ENCODE measurements around the gene OR51Q1.

The OR51Q1 gene

DNA sequence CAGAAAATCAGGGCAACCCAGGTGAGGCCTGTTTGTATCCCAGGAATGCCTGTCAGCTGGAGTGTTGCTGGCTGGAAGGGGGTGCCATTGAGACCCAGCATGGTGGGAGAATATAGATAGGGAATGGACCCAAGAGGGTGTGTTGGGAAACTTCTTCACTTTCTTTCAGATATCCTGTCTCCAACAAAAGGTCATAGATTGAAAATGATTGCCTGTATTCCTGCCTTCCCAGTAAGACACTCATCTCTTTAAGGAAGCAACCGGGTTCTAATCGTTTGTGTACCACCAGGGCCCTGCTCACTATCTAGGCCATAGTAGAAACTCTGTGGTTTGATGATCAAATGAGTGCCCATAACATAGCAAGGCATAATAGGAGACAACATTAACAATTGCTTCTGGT lies 19.5 kb downstream of the OR51Q1 start, which contains the start of gene OR51I1:
OR51I1 (minus strand) TSS at position 101 of the 400 bp plus-strand sequence; CDS start at position 101, 0 bp downstream.
- H3K4me3 ChIP-seq (ENCODE audit: severe bottlenecking) = no peak within 1 kb of the TSS
- H3K4me1 ChIP-seq (ENCODE audit: insufficient read depth, poor library complexity, severe bottlenecking) = no peaks in the 10 kb centered on the region
- no peak for ATAC-seq (ENCODE audit: low read depth)
- H3K27ac ChIP-seq (ENCODE audit: poor library complexity, severe bottlenecking) = no peak within 1 kb of the TSS
- H3K36me3 ChIP-seq (ENCODE audit: low read depth) = no peaks in the 10 kb centered on the region
- TF ChIP-seq, protein P1, sequence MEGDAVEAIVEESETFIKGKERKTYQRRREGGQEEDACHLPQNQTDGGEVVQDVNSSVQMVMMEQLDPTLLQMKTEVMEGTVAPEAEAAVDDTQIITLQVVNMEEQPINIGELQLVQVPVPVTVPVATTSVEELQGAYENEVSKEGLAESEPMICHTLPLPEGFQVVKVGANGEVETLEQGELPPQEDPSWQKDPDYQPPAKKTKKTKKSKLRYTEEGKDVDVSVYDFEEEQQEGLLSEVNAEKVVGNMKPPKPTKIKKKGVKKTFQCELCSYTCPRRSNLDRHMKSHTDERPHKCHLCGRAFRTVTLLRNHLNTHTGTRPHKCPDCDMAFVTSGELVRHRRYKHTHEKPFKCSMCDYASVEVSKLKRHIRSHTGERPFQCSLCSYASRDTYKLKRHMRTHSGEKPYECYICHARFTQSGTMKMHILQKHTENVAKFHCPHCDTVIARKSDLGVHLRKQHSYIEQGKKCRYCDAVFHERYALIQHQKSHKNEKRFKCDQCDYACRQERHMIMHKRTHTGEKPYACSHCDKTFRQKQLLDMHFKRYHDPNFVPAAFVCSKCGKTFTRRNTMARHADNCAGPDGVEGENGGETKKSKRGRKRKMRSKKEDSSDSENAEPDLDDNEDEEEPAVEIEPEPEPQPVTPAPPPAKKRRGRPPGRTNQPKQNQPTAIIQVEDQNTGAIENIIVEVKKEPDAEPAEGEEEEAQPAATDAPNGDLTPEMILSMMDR (IDR thresholded peaks at IDR 0.05; ENCODE audit: poor library complexity, severe bottlenecking) = no peak
- no peaks in the 10 kb centered on the region for H3K9me3 ChIP-seq (ENCODE audit: severe bottlenecking)
- DNase-seq (ENCODE audit: low spot score) = no peak
- peaks cover 2% of the 10 kb centered on the region for H3K27me3 ChIP-seq (ENCODE audit: insufficient read depth, poor library complexity, severe bottlenecking)

DNA sequence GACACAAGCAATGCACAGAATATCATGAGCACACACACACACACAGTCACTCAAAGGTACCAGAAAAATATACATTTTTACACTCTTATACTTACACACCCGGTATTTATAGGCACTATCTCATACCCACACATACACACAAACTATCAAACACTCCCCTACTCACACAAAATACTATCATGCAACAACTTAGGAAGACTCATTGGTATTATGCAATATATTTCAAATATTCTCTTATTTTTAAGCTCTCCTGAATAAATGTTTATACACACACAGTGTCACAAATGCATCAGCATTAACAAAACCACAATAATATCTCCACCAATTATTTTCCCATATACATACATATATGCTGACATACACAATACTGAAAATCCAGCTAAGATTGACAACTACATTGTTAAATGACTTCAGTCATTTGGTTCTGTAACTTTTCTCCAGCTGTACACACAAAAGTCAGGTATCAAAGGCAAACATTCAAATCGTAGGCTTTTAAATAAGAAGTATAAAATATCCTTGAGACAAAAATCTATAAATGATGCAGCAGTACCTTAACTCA lies 22.0 kb downstream of the OR51Q1 start:
- H3K27me3 ChIP-seq (ENCODE audit: insufficient read depth, poor library complexity, severe bottlenecking) = no peaks in the 10 kb centered on the region
- no peaks in the 10 kb centered on the region for H3K36me3 ChIP-seq (ENCODE audit: low read depth)
- no peak for DNase-seq (ENCODE audit: low spot score)
- H3K27ac ChIP-seq (ENCODE audit: poor library complexity, severe bottlenecking) = no peak overlapping the region
- no peaks in the 10 kb centered on the region for H3K4me1 ChIP-seq (ENCODE audit: insufficient read depth, poor library complexity, severe bottlenecking)
- no peak for ATAC-seq (ENCODE audit: low read depth)
- H3K9me3 ChIP-seq (ENCODE audit: severe bottlenecking) = no peaks in the 10 kb centered on the region
- no peak overlapping the region for H3K4me3 ChIP-seq (ENCODE audit: severe bottlenecking)
- TF ChIP-seq, protein P1 (IDR thresholded peaks at IDR 0.05; ENCODE audit: poor library complexity, severe bottlenecking) = no peak

DNA sequence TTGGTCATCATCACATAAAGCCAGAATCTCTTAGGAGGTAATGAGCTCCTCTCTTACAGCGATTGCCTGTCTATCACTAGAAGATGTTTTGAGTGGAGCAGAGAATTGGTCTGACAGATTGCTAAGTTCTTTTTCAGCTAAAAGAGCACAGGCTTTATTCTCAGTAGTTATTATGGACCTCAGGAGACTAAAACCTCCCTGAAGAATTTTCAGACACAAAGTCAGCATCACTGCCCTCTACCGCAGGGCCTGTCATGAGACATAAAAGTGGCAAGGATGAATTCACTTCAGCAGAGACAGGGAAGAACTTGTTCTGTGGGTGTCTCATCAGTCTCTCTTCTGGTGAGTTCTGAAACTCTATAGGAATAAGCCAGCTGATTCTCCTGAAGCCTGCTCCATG lies 27.1 kb downstream of the OR51Q1 start, which contains the start of gene OR51I2:
OR51I2 (plus strand) TSS at position 301 of the 400 bp plus-strand sequence. CDS start 4,166 bp downstream, outside the sequence.
- TF ChIP-seq, protein P1 (IDR thresholded peaks at IDR 0.05; ENCODE audit: poor library complexity, severe bottlenecking) = no peak
- no peaks in the 10 kb centered on the region for H3K9me3 ChIP-seq (ENCODE audit: severe bottlenecking)
- no peak for DNase-seq (ENCODE audit: low spot score)
- no peaks in the 10 kb centered on the region for H3K4me1 ChIP-seq (ENCODE audit: insufficient read depth, poor library complexity, severe bottlenecking)
- no peak for ATAC-seq (ENCODE audit: low read depth)
- no peak within 1 kb of the TSS for H3K4me3 ChIP-seq (ENCODE audit: severe bottlenecking)
- no peaks in the 10 kb centered on the region for H3K27me3 ChIP-seq (ENCODE audit: insufficient read depth, poor library complexity, severe bottlenecking)
- H3K27ac ChIP-seq (ENCODE audit: poor library complexity, severe bottlenecking) = no peak within 1 kb of the TSS
- no peaks in the 10 kb centered on the region for H3K36me3 ChIP-seq (ENCODE audit: low read depth)

DNA sequence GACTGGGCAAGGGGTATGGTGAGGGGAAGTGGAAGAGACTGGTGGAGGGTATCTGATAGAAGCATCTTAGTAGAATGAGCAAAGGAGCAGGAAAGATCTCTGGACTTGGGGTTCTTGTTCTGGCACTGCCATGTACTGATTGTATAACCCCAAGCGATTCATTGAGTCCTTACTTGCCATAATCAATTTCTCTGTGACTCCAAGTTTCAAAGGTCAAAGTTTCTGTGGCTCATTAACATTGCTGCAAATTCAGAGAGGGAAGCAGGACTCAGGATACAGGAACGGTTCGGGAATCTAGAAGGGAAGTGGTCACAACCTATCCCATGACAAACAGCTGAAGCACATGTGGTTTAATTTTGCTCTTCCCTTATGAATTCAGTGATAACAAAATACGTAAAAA lies 27.5 kb downstream of the OR51Q1 start:
- no peaks in the 10 kb centered on the region for H3K27me3 ChIP-seq (ENCODE audit: insufficient read depth, poor library complexity, severe bottlenecking)
- ATAC-seq (ENCODE audit: low read depth) = no peak

More for the DNA sequence above, 27.5 kb downstream of the OR51Q1 start:
- Histone ChIP-seq H3K4me3 (ENCODE audit: severe bottlenecking) (no peak overlapping the region), H3K36me3 (ENCODE audit: low read depth) (no peaks in the 10 kb centered on the region), H3K27ac (ENCODE audit: poor library complexity, severe bottlenecking) (no peak overlapping the region), H3K4me1 (ENCODE audit: insufficient read depth, poor library complexity, severe bottlenecking) (no peaks in the 10 kb centered on the region), H3K9me3 (ENCODE audit: severe bottlenecking) (no peaks in the 10 kb centered on the region)
- TF ChIP-seq, protein P1 (IDR thresholded peaks at IDR 0.05; ENCODE audit: poor library complexity, severe bottlenecking) = no peak
- DNase-seq (ENCODE audit: low spot score) = no peak
